Thoracic aorta endothelial cell (primary cell): Measurements from ENCODE around the gene SIRT3. TPM values are rescaled to one million over a fixed set of nuclear protein-coding genes. Genes with fewer than 3 reads are reported as not detected.

Experiments used
- total RNA-seq: library from RNA; depleted of rRNA; stranded (reverse); fragments of >200 nt; gene quantifications from 2 replicates; pipeline ENCODE4 v1.2.3, GENCODE V29; 2012

The SIRT3 gene
- 5.6 and 8.5 TPM in 2 replicates for total RNA-seq

DNA sequence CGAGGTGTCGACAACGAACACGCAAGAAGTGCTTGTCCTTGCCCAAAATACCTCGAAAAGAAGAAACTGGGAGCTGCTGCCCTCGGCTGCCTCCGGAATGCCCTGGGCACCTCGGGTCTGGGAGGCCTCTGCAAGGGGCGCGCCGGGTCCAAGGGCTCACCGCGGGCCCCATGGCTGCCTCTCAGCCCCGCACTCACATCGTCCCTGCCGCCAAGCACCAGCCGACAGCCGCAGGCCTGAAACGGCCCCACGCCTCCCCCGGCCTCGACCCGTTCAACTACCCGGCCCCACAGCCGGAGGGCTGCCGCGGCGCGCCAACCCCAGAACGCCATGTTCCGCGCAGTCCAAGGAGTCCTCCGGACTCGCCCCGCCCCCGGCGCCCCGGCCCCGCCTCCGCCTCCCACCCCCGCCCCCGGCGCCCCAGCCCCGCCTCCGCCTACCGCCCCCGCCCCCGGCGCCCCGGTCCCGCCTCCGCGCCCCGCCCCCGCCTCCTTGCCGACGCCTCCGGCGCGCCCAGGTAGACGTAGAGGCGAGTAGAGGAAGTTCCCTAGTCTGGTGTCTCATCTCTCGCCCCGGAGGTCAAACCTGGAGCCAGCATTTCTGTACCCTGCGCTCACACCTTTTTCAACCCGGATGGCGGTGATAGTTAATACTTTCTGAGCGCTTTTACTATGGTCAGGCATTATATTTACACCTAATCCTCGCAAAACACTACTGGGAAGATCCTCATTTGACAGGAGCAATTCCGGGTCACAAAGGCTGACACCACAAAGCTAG, at the start of gene SIRT3:
SIRT3 (minus strand) TSS at position 346 of the 777 bp plus-strand sequence; CDS start at position 332, 14 bp downstream.

GRCh38 chr11:278001-278951, 42.1 kb upstream of the SIRT3 start, which contains the start of gene NLRP6:
Gene NLRP6, plus strand, starts transcription at chr11:278407. Its CDS starts 163 bp downstream, at chr11:278570.

DNA sequence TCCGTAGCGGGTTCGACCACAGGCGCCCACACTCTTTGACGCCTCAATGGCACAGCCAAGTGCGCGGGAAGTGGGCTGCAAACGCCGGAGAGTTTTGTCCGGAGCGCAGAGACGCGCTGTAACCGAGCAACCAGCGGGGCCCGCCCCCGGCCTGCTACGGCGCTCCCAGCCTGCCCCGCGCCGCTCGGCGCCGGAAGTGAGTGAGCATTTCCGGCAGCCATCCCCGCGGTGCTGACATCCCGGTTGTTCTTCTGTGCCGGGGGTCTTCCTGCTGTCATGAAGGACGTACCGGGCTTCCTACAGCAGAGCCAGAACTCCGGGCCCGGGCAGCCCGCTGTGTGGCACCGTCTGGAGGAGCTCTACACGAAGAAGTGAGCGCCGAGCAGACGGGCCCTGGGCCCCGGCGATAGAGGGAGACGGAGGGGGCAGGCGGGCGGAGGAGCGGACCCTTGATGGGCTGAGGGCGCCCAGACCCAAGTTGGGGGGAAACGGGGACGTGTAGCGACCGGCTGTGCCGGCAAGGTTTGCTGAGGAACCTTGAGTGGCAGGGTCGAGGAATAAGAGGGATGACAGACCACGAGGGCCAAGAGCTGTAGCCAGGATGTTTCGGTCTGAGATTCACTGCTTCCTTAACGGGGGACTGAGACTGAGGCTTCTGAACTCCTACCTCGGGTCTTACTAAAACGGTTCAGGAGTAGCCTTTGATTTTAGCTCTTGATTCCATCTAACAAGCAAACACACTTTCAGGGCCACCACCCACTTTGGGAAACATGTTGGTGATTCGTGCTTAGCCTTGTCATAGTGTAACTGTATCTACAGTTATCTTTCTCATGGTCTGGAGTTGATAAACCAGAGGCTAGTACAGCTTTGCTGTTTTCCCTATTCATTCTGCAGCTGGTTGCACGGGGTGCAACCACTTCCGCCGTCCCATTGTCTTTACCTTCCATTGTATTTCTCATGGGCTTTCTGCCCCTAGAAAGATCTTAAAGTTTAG, 929 bp upstream of the SIRT3 start, which contains the start of gene PSMD13:
PSMD13 (plus strand) TSS at position 203 of the 994 bp plus-strand sequence; CDS start at position 277, 74 bp downstream.

GRCh38 chr11:207208-207862, 28.8 kb downstream of the SIRT3 start, which contains the start of the genes BET1L and RIC8A:
Gene BET1L, minus strand, starts transcription at chr11:207399. Its CDS starts 78 bp downstream, at chr11:207321.
Gene RIC8A, plus strand, starts transcription at chr11:207708. Its CDS starts 1,147 bp downstream, at chr11:208855.

DNA sequence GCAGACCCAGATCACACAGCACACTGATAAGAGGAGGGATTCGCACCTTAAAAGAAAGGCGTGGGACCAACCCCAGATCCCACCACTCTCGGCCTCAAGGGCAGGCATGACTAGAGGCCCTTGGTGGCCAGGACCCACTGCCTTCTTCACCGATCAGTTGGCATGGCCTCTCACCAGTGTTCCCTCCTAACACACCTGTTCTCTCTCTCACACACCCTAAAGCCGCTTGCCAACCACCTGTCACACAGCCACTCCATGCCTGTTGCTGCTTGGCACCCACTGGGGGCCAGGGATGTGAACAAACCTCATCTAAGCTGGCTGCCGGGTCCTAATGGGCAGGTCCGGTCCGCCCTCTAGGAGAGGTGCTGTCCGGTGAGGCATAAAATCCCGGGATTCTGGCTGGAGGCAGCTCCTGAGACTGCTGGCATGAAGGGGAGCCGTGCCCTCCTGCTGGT, 43.4 kb downstream of the SIRT3 start, which contains the start of gene SCGB1C1:
SCGB1C1 (plus strand) TSS at position 405 of the 455 bp plus-strand sequence; CDS start at position 427, 22 bp downstream.

Other genes starting within 250 kb of the SIRT3 start
- gene SCGB1C1, start 43.3 kb downstream of the SIRT3 start, total RNA-seq: not detected in 2 replicates
- gene BET1L, start 28.9 kb downstream of the SIRT3 start, total RNA-seq: 13.7 and 13.9 TPM in 2 replicates
- gene RIC8A, start 28.6 kb downstream of the SIRT3 start, total RNA-seq: 86.4 and 108 TPM in 2 replicates
- gene PSMD13, start 634 bp upstream of the SIRT3 start, total RNA-seq: 184 and 220 TPM in 2 replicates
- not detected in 2 replicates for gene NLRP6, start 42.1 kb upstream of the SIRT3 start, total RNA-seq
- gene PGGHG, start 52.8 kb upstream of the SIRT3 start, total RNA-seq: 8.9 and 13.2 TPM in 2 replicates
- not detected in 2 replicates for gene IFITM5, start 63.2 kb upstream of the SIRT3 start, total RNA-seq
- gene IFITM2, start 71.5 kb upstream of the SIRT3 start, total RNA-seq: 72.5 and 210 TPM in 2 replicates
- gene IFITM1, start 77.7 kb upstream of the SIRT3 start, total RNA-seq: 2.5 and 10.0 TPM in 2 replicates
- 51.2 and 85.8 TPM in 2 replicates for gene IFITM3, start 84.5 kb upstream of the SIRT3 start, total RNA-seq
- 0.86 and 1.1 TPM in 2 replicates for gene B4GALNT4, start 133.2 kb upstream of the SIRT3 start, total RNA-seq
- gene PKP3, start 157.9 kb upstream of the SIRT3 start, total RNA-seq: 0.07 and 0.13 TPM in 2 replicates
- 27.9 and 32.9 TPM in 2 replicates for gene SIGIRR, start 178.7 kb upstream of the SIRT3 start, total RNA-seq
- gene ANO9, start 205.7 kb upstream of the SIRT3 start, total RNA-seq: under 0.01 TPM in 1 of 2 replicates, not detected in the other
- gene PTDSS2, start 213.9 kb upstream of the SIRT3 start, total RNA-seq: 31.0 and 35.1 TPM in 2 replicates